ENCODE data around the gene UNC93A. TPM values are rescaled to one million over a fixed set of nuclear protein-coding genes. Genes with fewer than 3 reads are reported as not detected.
"Not testable (repeated sequence)": the region's sequence is repeated elsewhere in the genome, so short reads cannot be mapped to it uniquely, and the experiment has no call there.

UNC93A gene
- total and polyA plus RNA-seq, 2 experiments from 2014 or later: 38.8 to 66.6 TPM

DNA sequence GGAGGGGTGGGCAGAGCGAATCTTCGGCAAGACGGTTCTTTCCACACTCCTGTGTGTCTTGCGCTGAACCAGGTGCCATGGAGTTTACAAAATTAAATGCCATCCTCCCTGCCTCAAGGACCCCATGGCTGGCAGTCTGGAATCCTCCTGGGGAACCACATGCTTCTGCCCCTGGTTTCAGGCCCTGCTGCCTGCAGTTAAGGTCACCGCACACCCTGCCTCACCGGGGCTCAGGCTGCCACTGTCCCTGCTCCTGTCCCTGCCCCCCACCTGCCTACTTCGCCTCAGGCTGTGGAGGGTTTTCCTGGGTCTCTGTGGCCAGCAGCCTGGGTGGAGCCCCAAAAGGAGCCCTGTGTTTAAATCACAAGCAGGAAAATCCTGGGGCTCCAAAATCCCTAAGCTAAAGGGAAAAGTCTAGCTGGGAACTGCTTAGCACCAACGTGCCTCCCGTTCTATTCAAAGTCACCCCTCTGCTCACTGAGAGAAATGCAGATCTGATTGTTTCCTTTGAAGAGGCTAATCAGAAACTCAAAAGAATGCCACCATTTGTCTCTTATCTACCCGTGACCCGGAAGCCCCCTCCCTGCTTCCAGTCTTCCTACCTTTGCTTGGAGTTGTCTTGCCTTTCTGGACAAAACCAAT lies 23.2 kb downstream of the UNC93A start:
- Histone ChIP-seq H3K79me2 (no peaks in the 10 kb centered on the region), H3K9me3 (ENCODE audit: low read depth) (no peaks in the 10 kb centered on the region), H3K36me3 (replicated peaks; ENCODE audit: insufficient read depth, low read depth) (no peaks in the 10 kb centered on the region), H3K4me1 (ENCODE audit: insufficient read depth) (peaks cover 11% of the 10 kb centered on the region), H3K4me2 (no peak overlapping the region), H2AFZ (no peak overlapping the region), H4K20me1 (ENCODE audit: insufficient read depth, poor library complexity, severe bottlenecking) (no peaks in the 10 kb centered on the region), H3K27me3 (no peaks in the 10 kb centered on the region), H3K4me3 (no peak overlapping the region), H3K9me2 (replicated peaks; ENCODE audit: insufficient read depth) (no peaks in the 10 kb centered on the region), H3K27ac (no peak overlapping the region)
- 60% methylated on average over 11 of the region's 11 CpGs for WGBS (ENCODE audit: low lambda C conversion rate, missing lambda C conversion rate)
- TF ChIP-seq, protein P1, sequence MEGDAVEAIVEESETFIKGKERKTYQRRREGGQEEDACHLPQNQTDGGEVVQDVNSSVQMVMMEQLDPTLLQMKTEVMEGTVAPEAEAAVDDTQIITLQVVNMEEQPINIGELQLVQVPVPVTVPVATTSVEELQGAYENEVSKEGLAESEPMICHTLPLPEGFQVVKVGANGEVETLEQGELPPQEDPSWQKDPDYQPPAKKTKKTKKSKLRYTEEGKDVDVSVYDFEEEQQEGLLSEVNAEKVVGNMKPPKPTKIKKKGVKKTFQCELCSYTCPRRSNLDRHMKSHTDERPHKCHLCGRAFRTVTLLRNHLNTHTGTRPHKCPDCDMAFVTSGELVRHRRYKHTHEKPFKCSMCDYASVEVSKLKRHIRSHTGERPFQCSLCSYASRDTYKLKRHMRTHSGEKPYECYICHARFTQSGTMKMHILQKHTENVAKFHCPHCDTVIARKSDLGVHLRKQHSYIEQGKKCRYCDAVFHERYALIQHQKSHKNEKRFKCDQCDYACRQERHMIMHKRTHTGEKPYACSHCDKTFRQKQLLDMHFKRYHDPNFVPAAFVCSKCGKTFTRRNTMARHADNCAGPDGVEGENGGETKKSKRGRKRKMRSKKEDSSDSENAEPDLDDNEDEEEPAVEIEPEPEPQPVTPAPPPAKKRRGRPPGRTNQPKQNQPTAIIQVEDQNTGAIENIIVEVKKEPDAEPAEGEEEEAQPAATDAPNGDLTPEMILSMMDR (IDR thresholded peaks at IDR 0.05; ENCODE audit: poor library complexity): no peak
- TF ChIP-seq EZH2 (IDR thresholded peaks at IDR 0.05; ENCODE audit: borderline replicate concordance) (no peak), EZH2phosphoT487 (IDR thresholded peaks at IDR 0.05; ENCODE audit: low read depth, severe bottlenecking, unreplicated experiment) (no peak)
- no peak for DNase-seq (ENCODE audit: low spot score)

DNA sequence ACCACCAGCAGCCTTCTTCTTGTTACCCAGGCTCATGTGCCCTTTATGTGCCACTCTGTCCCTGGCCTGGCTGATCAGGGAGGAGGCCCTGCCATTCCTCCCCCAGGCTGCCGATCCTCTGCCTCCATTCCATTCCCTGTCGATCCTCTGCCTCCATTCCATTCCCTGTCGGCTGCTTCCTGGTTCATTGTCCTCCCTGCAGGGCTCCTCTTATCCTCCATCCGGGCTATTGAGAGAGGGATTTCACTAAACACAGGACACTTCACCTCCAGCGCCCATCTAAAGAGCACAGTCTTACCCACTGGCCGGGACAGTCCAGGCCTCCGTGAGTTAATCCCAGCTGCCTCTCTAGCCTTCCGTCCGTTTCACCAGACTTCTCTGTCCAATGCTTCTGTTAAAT lies 26.1 kb downstream of the UNC93A start:
- no peak overlapping the region for H2AFZ ChIP-seq
- no peak overlapping the region for H3K4me3 ChIP-seq
- H3K79me2 ChIP-seq: no peaks in the 10 kb centered on the region
- H4K20me1 ChIP-seq (ENCODE audit: insufficient read depth, poor library complexity, severe bottlenecking): no peaks in the 10 kb centered on the region
- H3K9me2 ChIP-seq (replicated peaks; ENCODE audit: insufficient read depth): no peaks in the 10 kb centered on the region
- no peaks in the 10 kb centered on the region for H3K36me3 ChIP-seq (replicated peaks; ENCODE audit: insufficient read depth, low read depth)
- no peak for DNase-seq (ENCODE audit: low spot score)
- 63% methylated on average over 9 of the region's 9 CpGs for WGBS (ENCODE audit: low lambda C conversion rate, missing lambda C conversion rate)
- H3K27me3 ChIP-seq: no peaks in the 10 kb centered on the region
- TF ChIP-seq, protein P1 (IDR thresholded peaks at IDR 0.05; ENCODE audit: poor library complexity): no peak
- no peak for TF ChIP-seq EZH2 (IDR thresholded peaks at IDR 0.05; ENCODE audit: borderline replicate concordance)
- no peak for TF ChIP-seq EZH2phosphoT487 (IDR thresholded peaks at IDR 0.05; ENCODE audit: low read depth, severe bottlenecking, unreplicated experiment)
- H3K4me2 ChIP-seq: no peak overlapping the region
- peaks cover 4% of the 10 kb centered on the region for H3K4me1 ChIP-seq (ENCODE audit: insufficient read depth)
- H3K27ac ChIP-seq: no peak overlapping the region
- H3K9me3 ChIP-seq (ENCODE audit: low read depth): no peaks in the 10 kb centered on the region

- H3K9me3 ChIP-seq (ENCODE audit: low read depth); H3K27me3 ChIP-seq; DNase-seq (ENCODE audit: low spot score); H3K27ac ChIP-seq; H3K4me2 ChIP-seq; H2AFZ ChIP-seq; H3K36me3 ChIP-seq (replicated peaks; ENCODE audit: insufficient read depth, low read depth); H4K20me1 ChIP-seq (ENCODE audit: insufficient read depth, poor library complexity, severe bottlenecking); H3K79me2 ChIP-seq; H3K4me3 ChIP-seq; H3K4me1 ChIP-seq (ENCODE audit: insufficient read depth); H3K9me2 ChIP-seq (replicated peaks; ENCODE audit: insufficient read depth): not testable (repeated sequence)
- 79% methylated on average over 10 of the region's 10 CpGs for WGBS (ENCODE audit: low lambda C conversion rate, missing lambda C conversion rate)
Measured at GRCh38 chr6:167318354-167318753, 27.2 kb downstream of the UNC93A start.

DNA sequence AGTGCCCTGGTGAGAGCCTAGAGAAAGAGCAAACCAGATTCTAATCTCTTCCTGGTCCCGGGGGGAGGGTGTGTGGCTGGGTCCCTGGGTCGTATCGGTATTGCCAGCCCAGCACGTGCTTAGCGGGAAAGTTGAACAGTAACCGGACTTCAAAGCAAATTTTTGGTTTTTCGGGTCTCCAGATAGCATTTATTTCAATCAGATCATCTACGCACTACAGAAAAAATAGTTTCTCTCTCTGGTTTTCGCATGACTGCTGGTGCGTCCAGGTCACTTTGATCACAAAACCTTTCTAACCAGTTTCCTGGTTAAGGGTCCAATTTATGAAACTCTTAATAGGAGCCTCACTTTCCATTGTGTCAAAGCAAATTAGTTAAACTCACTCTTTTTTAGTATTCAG lies 27.7 kb downstream of the UNC93A start:
- WGBS (ENCODE audit: low lambda C conversion rate, missing lambda C conversion rate): 86% methylated on average over 8 of the region's 10 CpGs
- H3K4me1 ChIP-seq (ENCODE audit: insufficient read depth); DNase-seq (ENCODE audit: low spot score); H3K4me3 ChIP-seq; H3K27me3 ChIP-seq; H4K20me1 ChIP-seq (ENCODE audit: insufficient read depth, poor library complexity, severe bottlenecking); H3K79me2 ChIP-seq; H3K9me3 ChIP-seq (ENCODE audit: low read depth); H3K4me2 ChIP-seq; H3K36me3 ChIP-seq (replicated peaks; ENCODE audit: insufficient read depth, low read depth); H3K9me2 ChIP-seq (replicated peaks; ENCODE audit: insufficient read depth); H2AFZ ChIP-seq: not testable (repeated sequence)
- H3K27ac ChIP-seq: peak overlapping the region; percentile 64

- not testable (repeated sequence) for H3K27ac ChIP-seq; H3K4me3 ChIP-seq; H3K4me1 ChIP-seq (ENCODE audit: insufficient read depth); H4K20me1 ChIP-seq (ENCODE audit: insufficient read depth, poor library complexity, severe bottlenecking); H3K9me3 ChIP-seq (ENCODE audit: low read depth); H3K4me2 ChIP-seq; H2AFZ ChIP-seq; DNase-seq (ENCODE audit: low spot score); H3K27me3 ChIP-seq; H3K36me3 ChIP-seq (replicated peaks; ENCODE audit: insufficient read depth, low read depth); H3K79me2 ChIP-seq; H3K9me2 ChIP-seq (replicated peaks; ENCODE audit: insufficient read depth)
- no CpG with 5 or more reads among the region's 32 CpGs for WGBS (ENCODE audit: low lambda C conversion rate, missing lambda C conversion rate)
Measured at GRCh38 chr6:167319856-167320753, 29.0 kb downstream of the UNC93A start.

GRCh38 chr6:167320754-167321056 lies 29.6 kb downstream of the UNC93A start:
- not testable (repeated sequence) for H3K4me3 ChIP-seq; H2AFZ ChIP-seq; H3K27me3 ChIP-seq; H3K9me3 ChIP-seq (ENCODE audit: low read depth); H3K36me3 ChIP-seq (replicated peaks; ENCODE audit: insufficient read depth, low read depth); DNase-seq (ENCODE audit: low spot score); H3K4me2 ChIP-seq; H3K79me2 ChIP-seq; H3K4me1 ChIP-seq (ENCODE audit: insufficient read depth); H4K20me1 ChIP-seq (ENCODE audit: insufficient read depth, poor library complexity, severe bottlenecking); H3K9me2 ChIP-seq (replicated peaks; ENCODE audit: insufficient read depth); H3K27ac ChIP-seq
- WGBS (ENCODE audit: low lambda C conversion rate, missing lambda C conversion rate): no CpG with 5 or more reads among the region's 13 CpGs

DNA sequence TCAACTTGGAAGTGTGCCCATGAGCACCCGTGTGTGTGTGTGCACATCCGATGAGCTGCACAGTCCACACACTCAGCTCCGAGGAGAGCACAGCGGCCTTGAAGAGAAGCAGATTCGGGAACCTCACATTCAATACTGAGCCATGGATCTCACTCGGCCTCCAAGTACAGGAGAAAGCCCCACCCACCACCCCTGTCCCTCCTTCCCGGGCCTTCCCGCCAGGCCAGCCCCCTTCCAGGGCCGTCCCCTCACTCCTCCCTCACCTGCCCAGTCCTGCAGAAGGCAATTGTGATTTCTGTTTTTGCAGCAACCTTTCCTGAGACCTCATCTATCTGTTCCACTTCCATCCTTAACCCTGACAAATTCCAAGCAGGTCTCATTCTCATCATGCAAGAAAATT lies 30.1 kb downstream of the UNC93A start:
- 92% methylated on average over 5 of the region's 9 CpGs for WGBS (ENCODE audit: low lambda C conversion rate, missing lambda C conversion rate)
- H3K27ac ChIP-seq; H4K20me1 ChIP-seq (ENCODE audit: insufficient read depth, poor library complexity, severe bottlenecking): not testable (repeated sequence)

More for the DNA sequence above, 30.1 kb downstream of the UNC93A start:
- H2AFZ ChIP-seq; H3K4me3 ChIP-seq; DNase-seq (ENCODE audit: low spot score); H3K79me2 ChIP-seq; H3K9me2 ChIP-seq (replicated peaks; ENCODE audit: insufficient read depth); H3K27me3 ChIP-seq; H3K4me1 ChIP-seq (ENCODE audit: insufficient read depth); H3K4me2 ChIP-seq; H3K36me3 ChIP-seq (replicated peaks; ENCODE audit: insufficient read depth, low read depth); H3K9me3 ChIP-seq (ENCODE audit: low read depth): not testable (repeated sequence)

Measured in hepatocyte (in vitro differentiated cells).